ENCODE results near the gene DNAH10.

Gene DNAH10

DNA sequence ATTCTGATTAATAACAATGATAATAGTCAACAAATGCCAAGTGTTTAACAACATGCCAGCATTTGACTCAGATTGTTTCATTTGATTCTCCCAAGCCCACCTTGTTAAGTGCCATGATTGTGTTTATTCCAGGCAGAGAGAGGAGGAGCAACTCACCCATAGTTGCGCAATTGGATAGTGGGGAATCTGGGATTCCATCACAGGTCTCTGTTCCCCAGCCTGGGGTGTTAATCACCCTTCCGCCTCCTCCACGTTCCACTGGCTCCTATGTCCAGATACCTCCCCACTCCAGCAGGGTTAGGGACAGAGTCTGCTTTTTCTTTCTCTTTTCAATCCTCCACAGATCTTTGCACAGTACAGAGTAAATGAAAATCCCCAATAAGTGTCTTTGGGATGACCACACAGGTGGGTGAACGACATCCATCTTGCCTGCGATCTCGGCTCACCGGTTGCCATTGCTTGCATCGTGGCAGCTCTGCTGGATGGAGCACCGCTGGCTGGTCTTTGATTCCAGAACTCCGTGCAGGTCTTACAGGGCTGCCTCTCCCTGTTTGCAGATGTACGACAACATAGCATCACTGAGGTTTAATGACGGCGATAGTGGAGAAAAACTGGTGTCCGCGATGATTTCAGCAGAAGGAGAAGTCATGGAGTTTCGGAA, 78.8 kb downstream of the DNAH10 start:
- DNase-seq (ENCODE audit: low spot score) = no peak

DNA sequence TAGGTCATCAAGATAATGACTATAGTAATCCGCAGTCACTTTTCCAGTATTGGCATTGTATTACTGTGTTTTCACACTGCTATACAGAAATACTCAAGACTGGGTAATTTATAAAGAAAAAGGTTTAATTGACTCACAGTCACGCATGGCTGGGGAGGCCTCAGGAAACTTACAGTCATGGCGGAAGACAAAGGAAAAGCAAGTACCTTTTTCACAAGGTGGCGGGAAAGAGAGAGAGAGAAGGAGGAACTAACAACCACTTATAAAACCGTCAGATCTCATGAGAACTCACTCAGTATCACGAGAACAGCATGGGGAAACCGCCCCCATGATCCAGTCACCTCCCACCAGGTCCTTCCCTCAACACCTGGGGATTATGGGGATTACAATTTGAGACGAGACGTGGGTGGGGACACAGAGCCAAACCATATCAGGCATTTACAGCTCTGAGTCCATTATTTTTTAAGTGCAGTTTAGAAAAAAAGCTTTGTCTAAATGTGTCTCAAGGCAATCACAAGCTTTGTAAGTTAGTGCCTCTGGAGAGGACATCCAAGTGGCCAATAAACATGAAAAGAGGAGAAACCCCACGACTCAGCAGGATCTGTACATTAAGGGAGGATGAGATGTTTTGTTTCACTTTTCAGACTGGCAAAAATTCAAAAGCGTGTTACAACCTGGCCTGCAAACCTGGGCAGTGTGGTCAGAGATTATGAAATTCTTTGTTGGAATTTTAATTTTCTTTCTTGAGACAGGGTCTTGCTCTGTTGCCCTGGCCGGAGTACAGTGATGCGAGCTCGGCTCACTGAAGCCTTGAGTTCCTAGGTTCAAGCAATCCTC, 82.0 kb downstream of the DNAH10 start:
- no peak for DNase-seq (ENCODE audit: low spot score)

- DNase-seq (ENCODE audit: low spot score) = no peak
These were observed 83.8 kb downstream of the DNAH10 start for GRCh38 chr12:123845881-123846280.

DNA sequence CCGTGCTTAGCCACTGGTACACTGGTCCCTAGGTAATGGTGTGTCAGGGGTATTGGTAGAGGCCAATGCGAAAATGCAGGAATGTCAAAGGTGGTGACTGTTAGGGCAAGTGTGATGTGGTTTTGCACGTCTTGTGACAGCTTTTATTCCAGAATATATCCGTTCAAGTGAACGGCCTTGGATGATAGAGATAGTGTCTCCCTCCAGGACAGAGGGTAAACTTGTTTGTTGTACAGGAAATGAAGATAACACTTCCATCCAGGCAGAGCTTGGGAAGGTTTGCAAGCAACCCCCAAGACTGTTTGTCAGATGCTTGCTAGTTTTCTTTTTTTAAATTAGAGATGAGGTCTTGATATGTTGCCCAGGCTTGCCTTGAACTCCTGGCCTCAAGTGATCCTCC, 84.2 kb downstream of the DNAH10 start:
- DNase-seq (ENCODE audit: low spot score) = no peak

DNA sequence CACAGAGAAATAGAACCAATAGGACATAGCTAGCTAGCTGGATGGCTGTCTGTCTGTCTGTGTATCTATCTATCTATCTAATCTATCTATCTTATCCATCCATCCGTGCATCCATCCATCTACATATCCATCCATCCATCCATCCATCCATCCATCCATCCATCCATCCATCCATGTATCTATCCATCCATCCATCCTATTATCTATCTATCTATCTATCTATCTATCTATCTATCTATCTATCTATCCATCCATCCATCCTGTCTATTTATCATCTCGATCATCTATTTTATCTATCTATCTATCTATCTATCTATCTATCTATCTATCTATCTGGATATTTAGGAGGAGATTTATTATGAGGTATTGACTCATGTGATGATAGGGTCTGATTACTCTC, 84.9 kb downstream of the DNAH10 start:
- DNase-seq (ENCODE audit: low spot score) = no peak

- no peak for DNase-seq (ENCODE audit: low spot score)
These were observed 85.8 kb downstream of the DNAH10 start for GRCh38 chr12:123847876-123848275.

GRCh38 chr12:123849517-123849916, 87.4 kb downstream of the DNAH10 start:
- DNase-seq (ENCODE audit: low spot score) = no peak

GRCh38 chr12:123850246-123851134, 88.4 kb downstream of the DNAH10 start:
- no peak for DNase-seq (ENCODE audit: low spot score)

DNA sequence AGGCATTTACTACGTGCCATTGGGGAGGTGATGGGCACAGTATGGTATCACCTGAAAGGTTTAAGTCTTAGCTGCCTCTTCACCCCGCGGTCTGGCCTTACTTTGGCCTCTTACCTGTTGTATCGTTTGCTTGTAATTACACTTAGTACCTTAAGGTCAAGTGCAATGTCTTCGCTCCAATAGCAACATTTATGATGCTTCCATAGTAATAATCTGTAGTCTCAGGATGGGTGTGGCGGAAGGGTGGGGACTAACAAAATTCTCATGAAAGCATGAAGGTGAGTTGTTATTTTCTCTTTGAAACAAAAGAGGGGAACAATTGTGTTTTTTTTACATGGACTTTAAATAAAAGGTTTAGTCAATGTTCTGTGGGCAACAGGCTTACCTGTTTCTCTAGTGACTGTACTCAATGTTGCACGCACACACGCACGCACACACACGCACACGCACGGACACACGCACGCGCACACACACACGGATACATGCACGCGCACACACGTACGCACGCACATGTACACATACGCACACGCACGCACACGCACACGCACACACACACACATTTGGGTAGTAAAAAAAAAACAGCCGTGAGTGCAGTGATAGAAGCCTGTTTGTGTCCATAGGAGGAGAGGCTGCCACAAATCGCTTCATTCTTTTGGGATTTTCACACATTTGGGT, 91.4 kb downstream of the DNAH10 start:
- no peak for DNase-seq (ENCODE audit: low spot score)

GRCh38 chr12:123854232-123854631, 92.1 kb downstream of the DNAH10 start:
- no peak for DNase-seq (ENCODE audit: low spot score)

DNA sequence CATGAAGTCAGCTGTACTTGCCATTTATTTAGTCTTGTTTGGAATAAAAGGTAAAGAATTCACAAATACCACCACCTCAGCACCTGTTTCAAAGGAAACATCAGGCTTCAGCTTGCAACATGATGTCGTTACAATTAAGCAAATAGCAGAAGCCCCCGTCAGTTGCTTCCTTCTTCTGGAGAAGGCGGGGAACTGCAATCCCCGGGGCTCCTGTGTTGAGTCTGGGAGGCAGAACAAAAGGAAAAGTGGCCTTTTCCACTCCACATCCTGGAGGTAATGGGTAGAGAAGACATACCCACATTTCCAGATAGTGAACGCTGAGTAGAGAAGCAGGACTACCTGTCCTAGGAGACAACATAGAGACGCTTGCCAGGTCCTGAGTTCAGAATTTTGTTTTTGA, 92.8 kb downstream of the DNAH10 start:
- no peak for DNase-seq (ENCODE audit: low spot score)

DNA sequence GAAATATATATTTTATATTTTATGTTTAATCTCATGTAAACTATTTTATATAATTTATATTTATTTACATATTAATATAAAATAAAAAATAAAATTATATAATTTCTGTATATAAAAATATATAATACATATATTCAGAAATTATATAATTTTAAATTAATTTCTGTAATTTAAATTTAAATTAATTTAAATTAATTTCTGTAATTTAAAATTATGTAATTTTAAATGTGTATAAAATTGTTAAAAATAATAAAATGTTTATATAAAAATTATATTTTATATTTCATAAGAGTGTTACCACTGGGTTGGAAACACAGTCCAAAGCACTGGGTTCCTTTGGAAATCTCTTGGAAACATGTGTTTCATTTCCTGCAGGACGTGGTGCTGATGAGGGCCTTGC, 94.6 kb downstream of the DNAH10 start:
- DNase-seq (ENCODE audit: low spot score) = no peak

DNA sequence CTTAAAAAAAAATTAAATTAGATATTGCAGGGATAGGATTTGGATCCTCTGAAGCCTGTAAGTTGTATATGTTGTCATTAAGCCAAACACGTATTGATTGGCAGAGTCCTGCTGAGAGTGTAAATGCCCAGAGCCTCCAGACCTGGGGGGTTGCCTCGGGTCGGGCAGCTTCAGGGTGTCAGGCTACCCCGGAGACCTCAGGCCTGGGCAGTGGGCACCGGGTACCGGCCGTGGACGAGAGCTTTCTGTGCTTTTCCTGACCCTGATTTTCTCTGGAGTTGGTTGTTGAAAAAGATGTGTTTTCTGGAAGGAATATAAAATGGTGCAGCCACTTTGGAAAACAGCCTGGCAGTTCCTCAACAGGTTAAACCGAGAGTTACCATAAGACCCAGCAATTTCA, 96.1 kb downstream of the DNAH10 start:
- no peak for DNase-seq (ENCODE audit: low spot score)

DNA sequence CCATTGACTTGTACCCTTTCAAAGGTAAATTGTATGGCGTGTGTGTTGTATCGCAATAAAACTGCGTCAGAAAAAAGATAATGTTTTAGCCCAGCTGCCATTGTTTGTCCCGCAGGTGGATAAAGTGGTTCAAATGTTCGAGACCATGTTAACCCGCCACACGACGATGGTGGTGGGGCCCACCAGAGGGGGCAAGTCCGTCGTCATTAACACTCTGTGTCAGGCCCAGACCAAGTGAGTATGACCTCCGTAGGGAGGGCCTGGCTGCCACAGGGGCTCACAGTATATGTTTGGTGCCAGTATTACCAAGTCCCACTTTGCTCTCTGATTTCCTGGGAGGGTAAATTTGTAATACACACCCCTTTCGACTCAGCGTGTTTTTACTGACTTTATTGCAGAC, 96.9 kb downstream of the DNAH10 start:
- no peak for DNase-seq (ENCODE audit: low spot score)

- DNase-seq (ENCODE audit: low spot score) = no peak
These were observed 98.3 kb downstream of the DNAH10 start for GRCh38 chr12:123860377-123860776.

GRCh38 chr12:123861392-123861791, 99.3 kb downstream of the DNAH10 start:
- no peak for DNase-seq (ENCODE audit: low spot score)

GRCh38 chr12:123867141-123867540, 105.0 kb downstream of the DNAH10 start:
- DNase-seq (ENCODE audit: low spot score) = no peak

DNA sequence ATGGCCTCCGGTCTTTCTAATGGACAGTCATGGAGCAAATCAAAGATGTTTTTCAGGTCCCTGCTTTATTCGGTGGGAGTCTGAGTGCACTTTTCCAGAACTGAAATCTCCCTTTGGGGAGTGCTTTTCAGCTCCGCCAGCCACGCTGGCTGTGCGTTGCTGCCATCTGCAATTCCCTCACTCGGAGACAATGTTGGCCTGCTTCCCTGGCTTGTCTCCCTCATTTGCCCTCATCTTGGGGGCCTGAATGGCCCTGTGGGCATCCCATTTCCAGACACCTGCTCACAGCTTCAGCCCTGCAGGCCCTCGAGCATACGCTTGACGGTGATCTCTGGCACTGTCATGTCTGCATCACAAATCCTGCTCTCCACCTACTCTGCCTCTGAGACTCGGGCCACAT, 106.7 kb downstream of the DNAH10 start:
- DNase-seq (ENCODE audit: low spot score) = no peak

DNA sequence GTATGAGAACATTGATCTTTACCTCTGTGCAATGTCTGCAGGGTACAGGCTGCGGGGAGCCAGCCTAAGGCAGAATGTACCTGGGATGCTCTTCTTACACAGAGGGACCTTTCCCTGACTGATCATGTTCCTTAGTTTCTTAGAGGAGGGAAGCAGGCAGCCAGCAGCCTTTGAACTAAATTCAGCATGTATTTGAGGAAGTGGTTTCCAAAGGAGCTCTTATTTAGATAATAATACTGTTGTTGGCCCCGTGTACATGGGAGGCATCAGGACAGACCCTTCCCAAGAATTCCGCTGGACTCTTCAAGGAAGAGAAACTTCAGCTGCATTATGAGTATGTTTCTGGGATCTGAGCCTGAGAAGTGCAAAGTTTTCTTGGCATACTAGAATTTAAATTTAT, 111.7 kb downstream of the DNAH10 start:
- DNase-seq (ENCODE audit: low spot score) = no peak

DNA sequence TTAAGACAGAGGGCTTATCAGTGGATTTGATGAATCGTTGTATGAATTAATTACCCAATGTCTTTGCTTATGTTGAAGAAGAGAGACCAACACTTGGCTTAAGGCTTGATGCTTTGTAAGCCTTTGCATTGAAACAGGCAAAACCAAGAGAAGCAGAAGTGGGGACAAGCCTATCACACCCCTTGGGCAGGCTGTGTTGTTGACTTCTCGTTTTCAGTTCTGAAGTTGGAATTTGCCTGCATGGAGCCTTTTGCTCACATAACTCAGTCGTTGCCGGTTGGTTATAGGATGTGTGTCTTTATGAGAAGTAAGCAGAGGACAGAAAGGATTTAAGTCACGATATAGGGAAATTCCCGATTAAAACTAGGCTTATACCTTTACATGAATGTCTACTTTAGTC, 115.9 kb downstream of the DNAH10 start:
- DNase-seq (ENCODE audit: low spot score) = no peak

GRCh38 chr12:123879101-123879500, 117.0 kb downstream of the DNAH10 start:
- DNase-seq (ENCODE audit: low spot score) = no peak

DNA sequence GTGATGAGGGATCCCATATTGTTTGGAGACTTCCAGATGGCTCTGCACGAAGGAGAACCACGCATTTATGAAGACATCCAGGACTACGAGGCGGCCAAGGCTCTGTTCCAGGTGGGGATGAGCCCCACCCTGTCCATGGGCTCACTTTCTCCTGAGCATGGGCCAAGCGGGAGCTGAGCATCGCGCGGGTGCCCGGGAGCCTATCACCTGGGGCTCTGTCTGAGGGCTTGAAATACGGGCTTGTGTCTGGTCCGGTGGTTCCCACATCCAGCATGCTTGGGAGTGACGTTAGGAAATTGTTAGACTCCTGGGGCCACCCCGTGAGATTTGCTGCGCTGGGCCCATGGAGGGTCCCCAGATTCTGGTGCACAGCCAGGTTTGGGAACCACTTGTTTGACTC, 117.6 kb downstream of the DNAH10 start:
- no peak for DNase-seq (ENCODE audit: low spot score)

Data from AG08396 (cell line).